ENCODE data around the gene NR2F2.

DNA sequence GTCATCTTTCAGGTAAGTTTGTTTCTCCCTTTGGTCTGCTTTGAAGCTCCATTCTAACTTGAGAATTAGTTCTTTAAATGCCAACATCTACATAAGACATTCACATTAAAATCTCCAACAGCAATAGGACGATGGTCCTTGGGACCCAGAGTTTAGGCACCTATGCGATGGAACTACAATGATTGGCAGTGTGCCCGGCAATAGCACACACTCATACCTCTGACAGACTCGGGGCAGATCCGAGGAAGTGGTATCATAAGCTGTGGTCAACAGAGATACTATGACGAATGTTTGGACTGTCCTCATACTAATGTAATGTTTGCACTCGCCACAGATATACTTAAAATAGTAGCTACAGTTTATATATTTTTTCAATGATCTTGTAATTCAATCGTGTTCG lies 34.2 kb upstream of the NR2F2 start:
- TF ChIP-seq CTCF (IDR thresholded peaks at IDR 0.05) (no peak), ZFX (IDR thresholded peaks at IDR 0.05; ENCODE audit: borderline replicate concordance) (no peak)

Data from 22Rv1 (cell line).